ENCODE measurements around the gene L3MBTL3.

DNA sequence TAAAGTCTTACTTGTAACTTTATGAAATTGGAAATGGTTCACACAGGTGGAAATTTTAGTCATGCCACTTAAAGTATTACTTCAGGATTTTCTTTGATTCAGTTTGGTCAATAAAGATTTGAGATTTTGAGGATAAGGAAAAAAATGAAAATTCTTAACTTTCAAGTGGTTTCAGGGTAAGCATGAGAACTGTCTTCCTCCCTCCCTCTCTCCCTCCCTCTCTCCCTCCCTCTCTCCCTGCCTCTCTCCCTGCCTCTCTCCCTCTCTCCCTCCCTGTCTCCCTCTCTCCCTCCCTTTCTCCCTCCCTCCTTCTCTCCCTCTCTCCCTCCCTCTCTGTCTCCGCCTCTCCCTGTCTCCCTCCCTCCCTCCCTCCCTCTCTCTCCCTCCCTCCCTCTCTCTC is 36.9 kb downstream of the L3MBTL3 start:
- TF ChIP-seq, protein P1, sequence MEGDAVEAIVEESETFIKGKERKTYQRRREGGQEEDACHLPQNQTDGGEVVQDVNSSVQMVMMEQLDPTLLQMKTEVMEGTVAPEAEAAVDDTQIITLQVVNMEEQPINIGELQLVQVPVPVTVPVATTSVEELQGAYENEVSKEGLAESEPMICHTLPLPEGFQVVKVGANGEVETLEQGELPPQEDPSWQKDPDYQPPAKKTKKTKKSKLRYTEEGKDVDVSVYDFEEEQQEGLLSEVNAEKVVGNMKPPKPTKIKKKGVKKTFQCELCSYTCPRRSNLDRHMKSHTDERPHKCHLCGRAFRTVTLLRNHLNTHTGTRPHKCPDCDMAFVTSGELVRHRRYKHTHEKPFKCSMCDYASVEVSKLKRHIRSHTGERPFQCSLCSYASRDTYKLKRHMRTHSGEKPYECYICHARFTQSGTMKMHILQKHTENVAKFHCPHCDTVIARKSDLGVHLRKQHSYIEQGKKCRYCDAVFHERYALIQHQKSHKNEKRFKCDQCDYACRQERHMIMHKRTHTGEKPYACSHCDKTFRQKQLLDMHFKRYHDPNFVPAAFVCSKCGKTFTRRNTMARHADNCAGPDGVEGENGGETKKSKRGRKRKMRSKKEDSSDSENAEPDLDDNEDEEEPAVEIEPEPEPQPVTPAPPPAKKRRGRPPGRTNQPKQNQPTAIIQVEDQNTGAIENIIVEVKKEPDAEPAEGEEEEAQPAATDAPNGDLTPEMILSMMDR (IDR thresholded peaks at IDR 0.05): no peak
- TF ChIP-seq POLR2A (IDR thresholded peaks at IDR 0.05): no peak
